GM18498 (cell line): ENCODE data around the gene LBX1.

ENCODE experiments used
- ATAC-seq: cut with Tn5 transposase; IDR thresholded peaks from one replicate; pipeline ENCODE4 v1.9.1; 2021; ENCODE audit warnings: mild to moderate bottlenecking, moderate library complexity; ENCODE audit not compliant: unreplicated experiment

LBX1 gene

DNA sequence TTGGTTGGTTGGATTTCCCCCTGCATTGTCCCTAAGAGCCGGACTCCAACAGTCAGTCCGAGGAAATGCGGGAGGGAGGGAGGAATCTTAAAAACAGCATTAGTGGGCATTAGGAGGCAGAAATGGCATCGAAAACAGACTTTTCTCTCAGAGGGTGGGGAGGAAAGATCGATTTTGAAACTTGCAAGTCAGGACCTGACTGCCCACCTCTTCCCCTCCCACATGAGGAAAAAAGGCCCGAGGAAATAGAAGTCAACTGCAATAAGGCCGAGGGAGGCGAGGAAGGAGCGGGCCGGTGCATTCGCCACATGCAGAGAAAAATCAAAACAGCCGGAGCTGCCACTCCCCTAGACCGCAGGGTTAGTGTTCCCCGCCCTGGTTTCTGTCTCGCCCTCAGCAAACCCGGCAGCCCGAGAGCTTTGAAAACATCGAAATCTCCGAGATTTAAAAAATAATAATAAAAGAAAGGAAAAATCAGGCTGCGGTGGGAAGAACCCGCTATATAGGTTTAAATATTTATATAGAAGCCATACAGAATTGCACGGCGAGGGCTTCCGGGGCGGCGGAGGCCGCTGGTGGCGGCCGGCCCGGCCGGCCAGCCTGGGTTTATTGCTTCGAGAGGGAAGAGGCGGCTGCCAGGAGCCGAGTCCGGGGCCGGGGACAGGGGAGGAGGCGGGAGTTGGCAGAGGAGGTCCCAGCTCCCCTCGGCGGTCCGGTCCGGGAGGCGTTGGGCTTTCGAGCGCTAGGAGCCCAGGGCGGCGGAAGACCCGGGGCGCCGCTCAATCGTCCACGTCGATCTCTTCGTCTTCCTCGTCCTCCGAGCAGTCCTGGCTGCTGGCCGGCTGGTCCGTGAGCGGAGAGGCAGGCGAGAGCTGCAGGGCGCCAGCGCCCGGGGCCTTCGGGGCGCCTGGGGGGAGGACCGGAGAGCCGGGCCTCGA, 2.5 kb downstream of the LBX1 start:
- no peak for ATAC-seq

DNA sequence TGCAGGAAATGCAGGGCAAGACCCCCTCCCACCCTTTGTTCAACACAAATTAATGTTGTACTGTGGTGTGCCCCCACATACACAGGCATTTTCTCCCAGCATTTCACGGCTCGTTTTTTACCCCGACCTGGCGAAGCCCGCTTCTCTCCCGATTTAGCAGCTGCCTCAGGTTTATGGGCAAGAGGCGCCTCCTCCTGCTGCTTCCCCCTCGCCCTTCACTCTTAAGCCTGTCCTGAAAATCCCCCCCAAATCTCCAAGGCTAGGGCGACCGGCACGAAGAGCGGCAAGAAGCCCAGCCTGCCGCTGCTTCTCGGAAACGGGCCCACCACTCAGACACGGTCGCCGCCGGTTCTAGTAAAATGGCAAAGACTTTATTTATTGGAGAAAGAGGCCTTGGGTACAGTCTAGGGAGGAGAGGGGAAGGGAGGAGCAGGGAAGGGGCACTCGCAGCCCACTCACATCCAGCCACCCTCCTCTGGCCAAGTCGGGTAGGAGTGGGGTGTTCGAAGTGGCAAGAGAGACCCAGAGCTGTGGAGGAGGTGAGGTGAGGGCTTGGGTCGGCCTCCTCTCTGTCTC, 3.3 kb downstream of the LBX1 start:
- ATAC-seq, result no peak

DNA sequence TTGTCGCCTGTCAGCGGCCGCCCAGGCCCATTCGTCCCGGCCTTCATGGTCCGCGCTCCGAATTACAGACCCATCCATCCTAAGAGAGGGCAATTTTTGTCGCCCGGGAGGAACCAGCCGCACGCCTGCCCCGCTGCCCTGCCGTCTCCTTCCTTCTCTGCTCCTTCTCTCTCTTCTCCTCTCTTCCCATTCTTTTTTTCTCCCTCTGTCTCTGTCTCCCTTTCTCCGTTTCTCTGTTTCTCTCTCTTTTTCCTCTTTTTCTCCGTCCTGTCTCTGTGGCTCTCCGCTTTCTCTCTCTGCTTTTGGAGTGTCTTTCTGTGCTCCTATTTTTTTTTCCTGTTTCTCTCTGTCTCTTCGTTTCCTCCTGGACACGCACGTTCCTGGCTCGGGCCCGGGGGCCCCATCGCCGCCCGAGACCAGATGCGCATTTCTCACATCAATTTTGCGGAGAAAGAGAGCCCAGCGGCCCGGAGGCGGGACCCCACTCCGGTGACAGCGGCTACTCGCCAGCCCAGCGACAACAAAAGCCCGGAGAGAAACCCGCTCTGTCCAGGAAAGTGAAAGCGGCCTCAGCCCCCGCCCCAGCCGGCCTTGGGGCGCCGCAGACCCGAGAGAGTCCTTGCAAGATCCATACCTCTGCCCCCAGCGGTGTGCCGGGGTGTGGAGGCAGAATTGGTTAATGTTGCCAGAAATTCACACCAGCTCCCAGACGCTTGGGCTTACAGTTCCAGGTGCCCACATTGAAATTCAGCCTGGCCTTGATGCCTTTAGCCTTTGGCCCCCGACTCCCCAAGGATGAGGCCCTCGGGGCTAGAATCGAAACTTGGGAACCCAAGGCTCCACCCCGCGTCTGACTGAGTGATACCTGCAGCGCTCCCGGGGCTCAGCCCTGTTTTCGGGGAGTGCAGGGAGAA, 4.1 kb downstream of the LBX1 start:
- no peak for ATAC-seq

DNA sequence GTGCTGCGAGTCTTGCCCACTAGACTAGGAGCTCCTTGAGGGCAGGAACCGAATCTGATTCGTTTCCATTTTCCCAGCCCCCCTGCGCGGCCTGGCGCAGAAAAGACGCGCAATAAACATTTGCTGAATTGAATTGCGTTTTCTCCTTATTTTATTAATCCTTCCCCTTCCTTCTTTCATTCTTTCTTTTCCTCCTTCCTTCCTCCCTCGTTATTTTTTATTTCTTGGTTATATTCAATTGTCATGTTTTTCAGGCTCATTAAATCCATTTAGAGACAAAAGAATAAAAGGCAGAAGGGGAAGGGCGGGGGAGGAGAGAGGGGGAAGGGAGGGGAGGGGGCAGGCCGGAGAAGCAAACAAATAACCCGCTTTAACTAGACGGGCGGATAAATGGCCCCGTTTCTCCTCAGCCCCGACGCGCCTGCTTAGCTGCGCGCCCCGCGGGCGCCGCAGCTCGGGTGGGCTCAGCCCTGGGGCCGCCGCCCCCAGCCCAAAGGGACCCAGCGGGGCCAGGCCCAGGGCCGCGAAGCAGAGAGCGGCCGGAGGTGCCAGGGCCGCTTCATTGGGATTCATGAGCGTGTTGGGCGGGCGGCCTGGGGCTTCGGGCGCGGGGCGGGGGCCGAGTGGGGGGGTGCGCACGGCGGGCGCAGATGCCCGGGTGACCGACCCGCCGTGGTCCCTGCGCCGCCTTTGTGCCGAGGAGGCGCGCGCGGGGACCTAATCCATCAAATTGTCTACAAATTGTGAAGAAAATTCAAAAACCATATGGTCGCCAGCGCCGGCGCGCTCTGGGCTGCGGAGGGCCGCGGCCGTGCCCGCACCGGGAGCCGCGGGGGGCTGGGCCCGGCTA, 5.0 kb downstream of the LBX1 start:
- ATAC-seq, result no peak

DNA sequence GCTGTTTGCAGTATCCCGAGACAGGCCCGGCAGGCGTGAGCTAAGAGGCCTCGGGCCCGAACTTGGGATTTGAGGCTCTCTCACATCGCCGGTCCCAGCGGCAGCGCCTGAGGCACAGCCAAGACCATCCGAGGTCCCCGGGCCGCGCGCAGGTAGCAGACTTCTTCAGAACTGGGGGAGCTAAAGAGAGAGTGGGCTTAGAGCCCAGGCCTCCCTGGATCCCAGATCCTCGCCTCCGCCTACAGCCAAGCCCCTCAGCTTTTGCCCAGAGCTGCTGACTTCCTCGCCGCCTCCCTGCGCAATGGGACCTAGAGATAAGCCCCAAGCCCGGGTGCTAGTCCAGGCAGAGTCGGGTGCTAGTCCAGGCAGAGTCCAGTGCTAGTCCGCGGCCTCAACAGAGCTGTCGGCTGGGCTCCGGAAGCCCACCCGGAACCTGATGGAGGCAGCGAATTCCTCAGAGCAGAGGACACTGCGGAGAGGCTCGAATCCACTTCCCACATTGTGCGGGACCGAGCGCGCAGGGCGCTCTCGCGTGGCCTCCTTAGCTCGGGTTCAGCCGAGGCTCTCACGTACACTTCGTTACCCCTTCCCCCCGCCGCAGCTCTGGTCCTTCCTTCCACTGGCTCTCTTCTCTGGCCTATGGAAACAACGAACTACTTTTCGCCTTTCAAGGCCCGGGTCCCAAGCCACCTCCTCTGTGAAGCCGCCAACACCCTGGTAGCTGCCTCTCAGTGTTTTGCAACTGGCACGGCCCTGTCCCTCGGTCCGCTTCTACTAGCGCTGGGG, 5.8 kb downstream of the LBX1 start:
- ATAC-seq, result no peak

DNA sequence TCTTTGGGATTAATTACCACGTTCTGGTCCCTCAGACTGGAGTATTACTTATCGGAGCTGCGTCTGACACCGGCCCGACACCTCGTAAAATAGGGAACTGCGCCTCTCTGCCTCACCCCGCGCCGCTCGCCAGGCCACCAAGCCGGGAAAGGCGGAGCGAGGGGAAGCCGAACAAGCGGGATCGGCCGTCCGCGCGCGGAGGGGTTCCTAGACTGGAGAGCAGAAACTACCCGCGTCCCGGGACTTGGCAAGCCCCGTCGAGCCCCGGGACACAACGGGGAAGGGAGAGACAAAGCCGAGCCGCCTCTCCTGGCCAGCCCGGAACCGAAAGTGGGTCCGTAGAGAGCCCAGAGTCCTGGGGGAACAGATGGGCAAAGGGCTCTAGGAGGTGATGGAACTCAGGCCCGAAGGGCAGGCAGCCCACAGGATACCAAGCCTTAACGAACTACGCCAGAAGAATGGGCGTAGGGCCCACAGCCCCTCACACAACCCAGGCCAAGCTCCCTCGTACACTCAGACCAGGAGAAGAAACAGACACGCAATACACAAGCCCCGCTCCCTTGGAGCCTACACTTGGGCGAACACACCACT, 6.5 kb downstream of the LBX1 start:
- no peak for ATAC-seq

DNA sequence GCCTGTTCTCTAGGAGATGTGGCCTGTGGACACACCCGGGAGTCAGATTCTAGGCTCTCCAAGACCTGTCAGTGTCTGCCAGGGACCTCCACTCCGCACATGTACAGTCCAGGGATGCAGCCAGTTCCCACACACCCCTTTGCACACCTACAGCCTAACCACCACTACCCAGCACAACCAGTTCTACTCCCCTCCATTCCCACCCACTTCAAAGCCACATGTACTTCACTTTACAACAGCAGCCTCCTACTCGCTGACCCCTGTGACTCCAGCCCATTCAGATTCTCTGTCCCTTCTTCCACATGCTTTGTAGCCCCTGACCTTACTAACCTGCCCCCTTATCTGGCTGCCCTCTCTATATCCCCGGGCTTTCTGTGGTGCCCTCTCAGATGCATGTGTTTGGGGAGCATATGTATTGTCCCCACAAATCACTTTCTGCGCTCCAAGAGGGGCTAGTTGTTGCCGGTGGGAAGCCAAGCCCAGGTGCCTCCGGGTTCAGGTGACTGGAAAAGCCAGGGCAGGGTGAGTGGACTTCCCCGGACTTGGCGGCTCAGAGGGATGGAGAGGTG, 7.2 kb downstream of the LBX1 start:
- no peak for ATAC-seq

DNA sequence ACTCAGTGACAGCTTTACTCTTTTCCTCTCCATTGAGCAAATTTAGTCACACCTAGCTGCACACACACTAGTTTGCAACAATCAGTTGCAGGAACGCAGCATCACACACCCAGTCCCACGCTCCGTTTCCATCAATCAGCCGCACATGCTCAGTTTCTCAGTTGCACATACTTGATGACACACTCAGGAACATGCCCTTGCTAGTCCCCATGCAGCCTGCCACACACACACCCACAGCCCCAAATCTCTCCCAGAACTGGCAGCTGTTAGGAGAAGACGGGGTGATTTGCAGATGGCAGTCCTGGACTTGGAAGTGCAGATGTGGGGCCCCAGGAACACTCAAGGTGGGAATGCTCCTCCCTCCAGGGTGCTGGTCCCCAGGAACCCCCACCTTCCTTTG, 7.7 kb downstream of the LBX1 start:
- ATAC-seq, result no peak

DNA sequence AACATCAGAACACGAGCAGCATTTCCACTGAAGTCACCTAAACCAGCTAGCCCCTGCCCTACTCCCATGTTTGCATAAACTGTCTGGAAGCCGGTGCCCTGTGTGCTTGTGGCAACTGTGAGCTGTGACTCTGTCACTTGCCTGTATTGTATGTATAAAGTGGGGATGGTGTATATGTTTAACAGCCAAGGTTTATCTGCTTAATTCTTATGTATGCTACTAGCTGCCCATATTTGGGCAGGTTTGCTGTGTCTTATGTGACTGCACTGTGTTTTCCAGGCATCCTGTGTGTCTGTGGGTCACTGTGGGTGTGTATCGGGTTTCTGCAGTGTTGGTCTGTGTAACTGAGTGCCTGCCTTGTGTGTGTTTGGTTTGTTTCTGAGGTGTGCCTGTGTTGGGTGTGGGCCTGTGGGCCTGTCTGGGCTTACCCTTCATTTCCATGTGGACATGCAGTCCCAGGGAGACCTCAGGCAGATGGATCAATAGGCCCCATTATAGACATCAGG, 9.3 kb downstream of the LBX1 start:
- ATAC-seq, result no peak

DNA sequence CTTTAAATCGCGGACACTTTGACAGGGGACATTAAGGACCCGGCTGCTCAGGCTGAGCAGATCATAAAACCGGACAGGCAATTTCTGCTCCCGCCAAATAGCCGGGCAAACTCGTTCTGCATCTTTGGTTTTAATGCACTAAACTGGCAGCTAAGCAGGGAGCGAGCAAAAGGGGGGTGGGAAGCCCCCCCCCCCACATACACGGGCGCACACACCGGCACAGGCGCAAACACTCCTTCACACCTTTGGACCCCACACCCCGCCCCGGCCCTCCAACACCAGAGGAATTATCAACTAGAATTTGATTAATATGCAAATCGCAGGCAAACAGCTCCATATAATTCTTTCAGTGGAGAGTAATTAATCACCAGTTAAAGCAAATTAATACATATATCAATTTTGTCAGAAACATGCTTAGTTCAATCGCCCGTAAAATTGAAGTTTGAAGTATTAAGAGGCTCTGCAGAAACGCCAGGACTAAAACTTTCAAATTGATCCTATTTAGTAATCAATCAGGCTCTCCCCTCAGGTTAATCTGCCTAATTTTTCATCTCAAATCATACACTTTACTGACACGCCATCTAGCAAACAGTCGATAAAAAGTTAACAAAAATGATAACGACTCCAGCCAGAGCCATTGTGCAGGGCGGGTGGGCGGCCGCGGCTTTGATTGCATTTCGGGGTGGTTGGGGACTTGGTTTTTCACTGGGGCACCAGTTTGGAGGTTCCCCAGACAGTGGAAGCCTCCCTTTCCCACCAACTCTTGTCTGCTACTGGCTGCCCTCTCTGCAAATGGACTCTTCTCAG, 9.9 kb downstream of the LBX1 start:
- no peak for ATAC-seq

DNA sequence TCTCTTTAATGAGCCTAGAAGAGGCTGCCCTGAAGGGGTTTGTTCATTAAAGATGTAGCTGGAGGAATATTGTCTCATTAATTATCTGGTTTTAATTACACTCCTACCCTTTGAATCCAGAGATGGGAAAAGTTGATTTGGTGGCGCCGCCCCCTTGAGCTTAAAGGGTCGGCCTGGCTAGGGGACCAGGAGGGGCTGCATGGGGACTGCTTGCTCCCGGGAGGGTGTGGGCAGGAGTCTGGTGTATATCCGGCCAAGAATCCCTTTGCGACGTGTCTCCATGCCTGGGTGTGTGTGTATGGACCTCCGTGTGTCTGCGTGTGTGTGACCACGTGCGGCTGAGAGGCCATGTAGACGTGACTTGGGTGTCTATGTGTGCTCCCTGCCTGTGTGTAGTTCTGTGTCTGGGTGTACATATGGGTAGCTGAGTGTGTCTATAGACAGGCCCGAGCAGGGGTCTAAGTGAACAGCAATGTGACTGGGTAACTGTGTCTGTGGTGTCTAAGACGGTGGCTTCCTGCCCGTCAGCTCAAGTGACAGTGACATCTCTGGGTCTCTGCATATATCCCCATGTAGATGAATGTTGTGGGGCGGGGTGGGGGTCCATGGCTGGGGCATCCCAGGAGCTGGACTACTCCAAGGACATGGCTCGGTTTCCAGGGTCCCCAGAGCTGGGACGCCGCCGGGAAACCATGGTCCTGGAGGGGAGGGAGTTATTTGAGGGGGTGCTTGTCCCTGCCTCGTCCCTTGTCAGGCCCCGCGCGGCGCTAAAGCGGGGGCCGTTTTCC, 10.7 kb downstream of the LBX1 start:
- ATAC-seq, result no peak

DNA sequence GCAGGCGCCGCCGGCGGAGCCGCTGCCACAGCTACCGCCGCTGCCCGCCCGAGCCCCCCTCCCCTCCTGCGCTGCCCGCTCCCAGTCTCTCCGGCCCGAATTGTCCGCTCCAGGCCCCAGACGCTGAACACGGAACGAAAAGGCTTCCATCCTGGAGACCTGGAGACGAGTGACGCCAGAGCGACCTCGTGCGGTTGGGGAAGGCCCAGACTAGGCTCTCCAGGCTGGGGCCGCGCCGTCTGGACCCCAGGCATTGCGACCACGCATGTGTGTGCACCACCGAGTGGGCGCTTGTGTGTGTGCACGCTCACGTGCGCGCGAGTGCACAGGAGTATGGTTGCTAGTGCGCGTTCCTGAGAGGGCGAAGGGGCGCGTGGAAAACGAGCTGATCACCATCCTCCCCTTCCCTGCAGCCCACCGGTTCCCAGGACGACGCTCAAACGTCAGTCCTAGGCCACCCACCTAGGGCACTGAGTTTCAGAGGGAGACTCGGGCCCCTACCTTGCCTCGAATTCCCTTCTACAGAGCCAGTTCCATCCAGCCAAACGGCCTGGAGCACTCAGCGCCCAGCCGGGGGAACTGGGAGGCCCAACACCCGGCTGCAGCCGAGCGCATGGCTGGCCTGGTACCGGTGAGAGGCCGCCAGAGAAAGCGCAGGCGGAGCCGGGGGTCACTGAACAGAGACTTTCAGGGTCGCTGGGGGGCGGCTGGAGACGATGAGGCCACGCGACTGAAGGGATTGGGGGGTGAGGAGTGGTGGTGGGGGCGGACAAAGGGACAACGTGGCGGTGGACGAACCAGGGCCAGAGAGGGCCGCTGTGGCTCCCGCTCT, 11.6 kb downstream of the LBX1 start:
- no peak for ATAC-seq

DNA sequence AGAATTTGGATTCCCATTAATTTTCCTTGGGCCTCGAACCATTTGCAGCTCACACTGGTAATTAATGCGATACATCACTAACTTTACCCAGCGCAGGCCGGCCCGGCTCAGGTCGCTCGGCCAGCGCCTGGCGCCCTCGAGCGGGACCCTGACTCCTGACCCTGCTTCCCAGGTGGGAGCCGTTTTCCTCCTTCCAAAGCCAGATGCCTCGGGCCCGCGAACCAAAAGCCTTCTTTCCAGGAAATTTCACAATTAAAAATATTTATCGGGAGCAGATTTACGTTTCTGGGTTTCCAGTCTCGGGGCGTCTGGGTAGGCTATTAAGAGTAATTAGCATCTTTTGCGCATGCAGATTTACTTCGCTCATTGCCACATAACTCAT, 12.2 kb downstream of the LBX1 start:
- ATAC-seq, result no peak

DNA sequence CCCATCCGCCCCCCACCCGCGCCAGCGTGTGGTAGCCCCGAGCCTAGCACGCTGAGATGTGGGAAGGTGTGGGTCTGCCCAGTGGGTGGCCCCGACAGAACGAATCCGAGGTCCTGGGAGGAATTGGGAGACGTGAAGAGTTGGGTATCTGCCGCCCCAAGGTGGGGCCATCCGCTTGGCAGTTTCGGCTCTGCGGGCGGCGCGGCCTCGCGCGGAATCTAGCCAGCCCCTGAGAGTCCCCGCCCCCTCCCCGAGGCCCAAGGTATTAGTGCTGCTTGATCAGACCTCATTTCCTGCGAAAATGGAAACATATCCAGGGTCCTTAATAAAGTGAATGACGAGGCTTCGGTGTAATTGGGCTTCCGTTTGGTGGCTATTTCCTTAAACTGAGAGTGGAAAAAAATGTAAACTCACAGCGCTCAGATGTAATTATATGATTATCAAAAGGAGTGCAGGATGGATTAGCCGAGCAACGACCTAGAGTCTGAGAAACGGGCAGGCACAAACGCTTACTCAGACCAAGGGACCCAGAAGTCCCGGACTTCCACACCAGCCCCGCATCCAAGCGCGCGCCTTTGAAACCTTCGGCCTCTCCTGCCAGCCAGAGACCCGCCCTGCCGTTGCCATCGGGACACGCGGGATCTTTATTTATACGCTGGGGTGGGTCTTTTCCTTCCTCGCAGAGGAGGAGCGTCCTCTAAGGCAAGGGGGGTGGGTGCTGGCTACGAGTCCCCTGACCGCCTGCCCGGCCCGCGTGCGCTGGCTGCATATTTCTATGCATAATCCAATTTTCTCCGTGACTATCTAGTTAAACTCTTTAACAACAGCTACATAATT, 12.8 kb downstream of the LBX1 start:
- no peak for ATAC-seq

DNA sequence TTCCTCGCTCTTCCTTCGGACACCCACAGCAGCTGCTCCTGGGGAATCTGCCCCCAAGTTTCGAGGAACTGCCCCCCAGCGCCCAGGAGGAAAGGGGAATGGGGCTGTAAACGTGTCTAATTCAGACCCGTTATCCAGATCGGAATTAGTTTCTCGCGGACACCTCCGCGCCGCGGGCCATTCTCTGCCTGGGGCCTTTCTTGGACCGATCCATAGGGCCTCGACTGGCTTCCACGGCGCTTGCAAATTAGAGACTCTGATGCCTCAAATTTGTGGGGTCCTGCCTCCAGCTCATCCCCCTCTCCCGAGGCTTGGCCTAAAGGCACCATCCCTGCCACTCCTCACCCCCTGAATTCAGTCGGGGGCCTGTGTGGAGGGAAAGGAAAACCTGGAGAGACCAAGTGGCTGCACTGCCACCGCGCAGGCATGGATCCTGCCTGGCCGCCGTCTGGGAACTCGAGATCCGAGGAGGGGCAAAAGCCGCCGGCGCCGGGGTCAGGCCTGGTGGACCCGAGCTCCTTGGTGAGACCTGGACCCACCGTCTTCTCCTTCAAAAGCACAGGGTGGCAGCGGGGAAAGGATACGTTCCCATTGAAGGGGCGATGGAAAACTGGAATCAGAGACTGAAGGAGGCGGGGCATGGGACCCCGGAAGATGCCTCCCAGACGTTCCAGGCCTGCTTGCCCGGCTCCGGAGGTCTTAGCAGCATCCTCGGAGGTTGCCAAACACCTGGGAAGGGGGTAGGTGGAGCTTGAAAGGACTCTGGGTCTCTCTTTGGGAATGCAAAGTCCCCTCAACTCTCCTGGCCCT, 13.7 kb downstream of the LBX1 start:
- ATAC-seq, result no peak
